Measurements from ENCODE around the gene NTF3. TPM values are rescaled to one million over a fixed set of nuclear protein-coding genes. Genes with fewer than 3 reads are reported as not detected.

Gene NTF3
- total and polyA plus RNA-seq, 12 donors: 0.20 to 2.2 (median 0.79) TPM; not detected in 1

DNA sequence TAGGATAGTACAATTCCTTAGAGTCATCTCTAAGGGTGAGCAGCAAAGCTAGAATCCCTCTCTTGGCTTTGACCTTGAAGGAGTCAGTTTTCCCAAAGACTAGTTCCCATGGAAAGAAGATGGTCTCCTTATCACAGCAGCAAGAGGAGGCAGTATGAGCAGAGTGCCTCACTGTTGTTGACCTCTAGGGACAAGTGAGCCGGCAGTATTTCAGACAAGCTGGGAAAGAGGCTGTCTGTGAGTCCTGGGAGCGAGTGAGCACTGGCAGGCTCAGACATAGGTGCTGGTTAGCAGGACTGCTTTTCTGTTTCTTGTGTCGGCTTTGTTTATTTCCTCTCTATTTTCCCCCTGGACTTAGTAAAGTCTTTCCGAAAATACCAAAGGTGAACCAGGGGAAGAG lies 60.7 kb downstream of the NTF3 start:
- Histone ChIP-seq H3K4me3 (no peak overlapping the region), H3K27me3 (no peaks in the 10 kb centered on the region), H3K36me3 (no peaks in the 10 kb centered on the region), H3K27ac (peak overlapping the region in 2 of 10 donors; percentile 12 to 20), H3K9me3 (no peaks in the 10 kb centered on the region), H3K4me1 (peaks cover 0 to 29% (median 10%) of the 10 kb centered on the region in 9 donors)
- intact Hi-C loops (cut with DNase I): no loop called here
- DNase-seq (no peak), ATAC-seq (peak in 3 of 8 donors; percentile 31 to 76 (median 44))
- whole genome bisulfite sequencing, 2 donors: 43 to 46% methylated on average over 4 of the region's 4 CpGs
- TF ChIP-seq, protein P1, sequence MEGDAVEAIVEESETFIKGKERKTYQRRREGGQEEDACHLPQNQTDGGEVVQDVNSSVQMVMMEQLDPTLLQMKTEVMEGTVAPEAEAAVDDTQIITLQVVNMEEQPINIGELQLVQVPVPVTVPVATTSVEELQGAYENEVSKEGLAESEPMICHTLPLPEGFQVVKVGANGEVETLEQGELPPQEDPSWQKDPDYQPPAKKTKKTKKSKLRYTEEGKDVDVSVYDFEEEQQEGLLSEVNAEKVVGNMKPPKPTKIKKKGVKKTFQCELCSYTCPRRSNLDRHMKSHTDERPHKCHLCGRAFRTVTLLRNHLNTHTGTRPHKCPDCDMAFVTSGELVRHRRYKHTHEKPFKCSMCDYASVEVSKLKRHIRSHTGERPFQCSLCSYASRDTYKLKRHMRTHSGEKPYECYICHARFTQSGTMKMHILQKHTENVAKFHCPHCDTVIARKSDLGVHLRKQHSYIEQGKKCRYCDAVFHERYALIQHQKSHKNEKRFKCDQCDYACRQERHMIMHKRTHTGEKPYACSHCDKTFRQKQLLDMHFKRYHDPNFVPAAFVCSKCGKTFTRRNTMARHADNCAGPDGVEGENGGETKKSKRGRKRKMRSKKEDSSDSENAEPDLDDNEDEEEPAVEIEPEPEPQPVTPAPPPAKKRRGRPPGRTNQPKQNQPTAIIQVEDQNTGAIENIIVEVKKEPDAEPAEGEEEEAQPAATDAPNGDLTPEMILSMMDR (IDR thresholded peaks at IDR 0.05): peak in 1 of 9 donors; percentile 9

DNA sequence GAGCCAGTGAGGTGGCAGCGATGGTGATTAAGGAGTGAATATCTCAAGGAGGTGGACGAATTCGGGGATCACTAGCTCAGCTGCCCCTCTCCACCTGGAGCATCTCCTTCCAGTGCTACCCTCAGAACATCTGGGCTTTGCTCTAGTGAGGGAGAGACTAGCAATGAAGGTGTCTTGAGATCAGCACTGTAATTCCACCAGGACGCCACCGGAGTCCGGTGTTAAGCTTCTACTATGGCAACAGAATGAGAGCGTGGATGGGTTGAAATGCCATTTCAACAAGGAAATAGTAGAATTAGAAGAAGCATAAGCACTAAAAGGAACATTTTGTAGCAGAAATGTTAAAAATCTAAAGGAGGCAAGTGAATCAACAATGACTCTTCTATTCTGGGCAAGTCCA lies 61.1 kb downstream of the NTF3 start:
- no peaks in the 10 kb centered on the region for H3K36me3 ChIP-seq
- intact Hi-C loops (cut with DNase I): no loop called here
- TF ChIP-seq, protein P1 (IDR thresholded peaks at IDR 0.05): no peak
- H3K9me3 ChIP-seq: no peaks in the 10 kb centered on the region
- DNase-seq: no peak
- no peaks in the 10 kb centered on the region for H3K27me3 ChIP-seq
- H3K27ac ChIP-seq: peak overlapping the region in 2 of 10 donors; percentile 12 to 20
- no peak overlapping the region for H3K4me3 ChIP-seq
- WGBS, 2 donors: 72 to 78% methylated on average over 7 of the region's 7 CpGs
- H3K4me1 ChIP-seq: peaks cover 0 to 25% (median 15%) of the 10 kb centered on the region in 9 donors
- ATAC-seq: no peak

DNA sequence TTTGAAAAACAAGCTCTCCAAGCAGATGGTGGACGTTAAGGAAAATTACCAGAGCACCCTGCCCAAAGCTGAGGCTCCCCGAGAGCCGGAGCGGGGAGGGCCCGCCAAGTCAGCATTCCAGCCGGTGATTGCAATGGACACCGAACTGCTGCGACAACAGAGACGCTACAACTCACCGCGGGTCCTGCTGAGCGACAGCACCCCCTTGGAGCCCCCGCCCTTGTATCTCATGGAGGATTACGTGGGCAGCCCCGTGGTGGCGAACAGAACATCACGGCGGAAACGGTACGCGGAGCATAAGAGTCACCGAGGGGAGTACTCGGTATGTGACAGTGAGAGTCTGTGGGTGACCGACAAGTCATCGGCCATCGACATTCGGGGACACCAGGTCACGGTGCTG lies 62.4 kb downstream of the NTF3 start:
- Histone ChIP-seq H3K27ac (no peak overlapping the region), H3K9me3 (no peaks in the 10 kb centered on the region), H3K4me3 (no peak overlapping the region), H3K4me1 (peaks cover 0 to 15% (median 6%) of the 10 kb centered on the region in 9 donors), H3K27me3 (no peaks in the 10 kb centered on the region), H3K36me3 (no peaks in the 10 kb centered on the region)
- ATAC-seq: no peak
- WGBS, 2 donors: 91 to 92% methylated on average over 28 of the region's 28 CpGs
- intact Hi-C loops (cut with DNase I): no loop called here
- DNase-seq: no peak
- TF ChIP-seq, protein P1 (IDR thresholded peaks at IDR 0.05): no peak

DNA sequence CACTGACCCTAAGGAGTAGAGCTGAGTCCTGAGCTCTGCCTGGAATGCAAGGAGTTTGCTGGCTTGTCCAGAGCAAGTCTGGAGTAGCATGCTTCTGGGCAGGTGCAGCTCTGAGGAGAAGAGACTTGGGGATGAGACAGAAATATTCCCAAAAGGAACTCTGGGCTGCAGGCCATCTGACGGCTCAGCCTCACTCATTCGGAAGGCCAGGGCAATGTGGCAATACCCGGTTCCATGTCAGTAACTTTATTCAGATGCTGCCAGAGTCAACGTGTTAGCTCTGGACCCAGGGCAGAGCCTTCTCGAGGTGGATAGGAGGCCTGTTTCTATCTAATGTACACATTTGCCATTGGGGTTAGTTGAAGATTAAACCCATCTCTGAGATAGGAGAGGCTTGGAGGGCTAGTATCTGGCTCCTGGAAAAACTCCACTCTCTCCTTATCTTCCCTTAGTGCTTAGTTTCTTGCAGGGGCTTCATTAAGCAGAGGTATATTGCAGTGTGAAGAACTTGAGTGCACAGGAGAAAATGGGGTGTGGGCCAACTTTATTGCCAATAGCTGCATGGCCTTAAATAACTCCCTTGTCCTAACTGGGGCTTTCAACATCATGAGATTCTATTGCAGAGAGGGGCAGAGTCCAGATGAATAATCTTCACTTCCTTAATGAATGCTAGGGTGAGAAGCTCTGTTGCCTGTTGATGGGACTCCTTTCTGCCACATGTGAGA lies 65.6 kb downstream of the NTF3 start:
- H3K36me3 ChIP-seq: no peaks in the 10 kb centered on the region
- intact Hi-C loops (cut with DNase I): no loop called here
- no peak overlapping the region for H3K27ac ChIP-seq
- TF ChIP-seq, protein P1 (IDR thresholded peaks at IDR 0.05): no peak
- H3K4me3 ChIP-seq: no peak overlapping the region
- ATAC-seq: peak in 1 of 8 donors; percentile 34
- H3K9me3 ChIP-seq: no peaks in the 10 kb centered on the region
- peaks cover 0 to 6% (median 0%) of the 10 kb centered on the region in 7 donors for H3K27me3 ChIP-seq
- H3K4me1 ChIP-seq: peaks cover 0 to 7% (median 0%) of the 10 kb centered on the region in 9 donors
- WGBS, 2 donors: 72 to 76% methylated on average over 5 of the region's 5 CpGs
- DNase-seq: no peak

All from heart right ventricle (tissue), 16 donors.